HUES6 (cell line): ENCODE measurements around the gene ACAD8.

Experiments used
- H3K27ac ChIP-seq: 2 replicates; pipeline ENCODE4 v1.7.0; 2013; ENCODE audit warnings: low read depth, mild to moderate bottlenecking, low read length, inconsistent platforms
- H3K27me3 ChIP-seq: 2 replicates; pipeline ENCODE4 v1.6.1; 2013; ENCODE audit warnings: low read length; ENCODE audit not compliant: control insufficient read depth, insufficient read depth
- H3K36me3 ChIP-seq: 2 replicates; pipeline ENCODE4 v1.6.1; 2013; ENCODE audit warnings: low read length; ENCODE audit not compliant: control insufficient read depth, insufficient read depth
- H3K4me1 ChIP-seq: 2 replicates; pipeline ENCODE4 v1.6.1; 2013; ENCODE audit warnings: low read length; ENCODE audit not compliant: control insufficient read depth, insufficient read depth
- H3K4me3 ChIP-seq: 2 replicates; pipeline ENCODE4 v1.5.1; 2013; ENCODE audit warnings: low read depth, low read length
- H3K9ac ChIP-seq: one replicate; pipeline ENCODE4 v1.6.1; 2013; ENCODE audit warnings: mild to moderate bottlenecking, low read length
- H3K9me3 ChIP-seq: 2 replicates; pipeline ENCODE4 v1.6.1; 2013; ENCODE audit warnings: low read depth, low read length; ENCODE audit not compliant: control insufficient read depth, insufficient read depth

The ACAD8 gene

DNA sequence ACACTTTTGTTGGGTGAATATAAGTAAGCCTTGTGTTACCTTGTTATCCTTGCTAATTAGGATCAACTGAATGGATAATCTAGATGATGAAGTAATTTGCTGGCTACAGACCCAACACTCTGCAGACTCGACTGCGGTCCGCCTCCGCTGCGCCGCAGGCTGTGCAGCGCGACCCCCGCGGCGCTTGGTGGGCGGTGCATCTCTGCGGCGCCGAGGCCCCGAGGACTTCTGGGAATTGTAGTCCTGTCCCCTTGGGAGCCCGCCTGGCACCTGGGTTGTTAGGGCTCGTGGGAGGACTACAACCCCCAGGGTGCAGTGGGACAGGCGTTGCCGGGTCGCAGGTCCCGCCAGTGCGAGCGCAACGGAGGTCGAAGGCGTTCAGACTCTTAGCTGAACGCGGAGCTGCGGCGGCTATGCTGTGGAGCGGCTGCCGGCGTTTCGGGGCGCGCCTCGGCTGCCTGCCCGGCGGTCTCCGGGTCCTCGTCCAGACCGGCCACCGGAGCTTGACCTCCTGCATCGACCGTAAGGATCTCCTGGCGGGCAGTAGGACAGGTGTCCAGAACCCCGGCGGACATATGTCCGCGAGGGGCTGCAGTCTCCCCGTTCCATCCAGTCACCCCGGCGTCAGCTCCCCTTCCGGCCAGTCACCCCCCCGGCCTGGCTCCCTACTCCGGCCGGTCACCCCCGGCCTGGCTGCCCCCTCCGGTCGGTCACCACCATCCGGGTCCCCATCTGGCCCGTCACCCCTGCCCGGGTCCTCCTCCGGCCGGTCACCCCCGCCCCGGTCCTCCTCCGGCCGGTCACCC is at the start of gene ACAD8, which contains the start of gene THYN1:
Gene ACAD8 (plus strand): TSS at position 381 of the 806 bp plus-strand sequence. CDS start 33 bp downstream, at position 414.
Gene THYN1 (minus strand): TSS at position 165 of the 806 bp plus-strand sequence. CDS start 470 bp downstream, outside the sequence.
- H3K4me1 ChIP-seq, result peaks cover 12% of the 10 kb centered on the region; the same call in 1 of the 2 replicates
- H3K36me3 ChIP-seq, result peaks cover 47% of the 10 kb centered on the region
- H3K27me3 ChIP-seq, result no peaks in the 10 kb centered on the region
- no peak within 1 kb of the TSS for H3K27ac ChIP-seq
- H3K4me3 ChIP-seq, result peak within 1 kb of the TSS; percentile 89
- peak within 1 kb of the TSS; percentile 78 for H3K9ac ChIP-seq
- H3K9me3 ChIP-seq, result no peaks in the 10 kb centered on the region

DNA sequence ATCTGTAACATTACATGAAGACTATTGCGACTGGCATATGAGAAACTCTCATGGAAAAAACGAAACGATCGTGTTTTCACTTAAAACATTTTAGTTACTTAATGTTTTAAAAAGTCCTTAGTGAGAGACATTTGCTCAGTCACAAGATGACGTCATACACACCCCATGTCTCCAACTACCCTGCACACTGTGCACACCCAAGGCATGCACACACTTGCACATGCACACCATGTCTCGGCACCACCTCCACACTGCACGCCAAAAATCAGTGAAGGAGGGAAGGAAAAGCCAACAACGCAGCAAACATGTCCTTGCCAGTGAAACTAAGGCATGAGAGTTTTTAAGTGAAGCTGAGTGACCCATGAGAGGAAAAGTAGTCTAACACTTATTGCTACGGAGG is 47.6 kb upstream of the ACAD8 start:
- peaks cover 92% of the 10 kb centered on the region for H3K36me3 ChIP-seq

DNA sequence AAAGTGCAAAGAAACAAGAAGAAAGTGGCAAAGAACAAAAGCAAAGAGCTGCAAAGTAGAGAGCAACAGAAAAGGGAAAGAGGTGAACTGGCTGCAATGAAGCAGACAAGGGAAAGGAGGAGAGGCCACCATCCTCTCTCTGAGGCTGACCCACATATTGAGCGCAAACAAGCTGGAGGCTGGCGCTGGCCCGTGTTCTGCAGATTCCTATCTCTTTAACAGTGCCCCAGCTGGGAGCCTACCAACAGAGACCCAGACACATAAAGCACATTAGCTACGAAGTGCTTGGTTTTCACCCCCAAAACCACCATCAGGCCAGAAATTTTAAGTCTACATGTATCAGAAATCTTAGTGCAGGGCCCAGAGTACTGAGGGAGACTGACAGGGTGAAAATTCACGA is 47.2 kb upstream of the ACAD8 start:
- Histone ChIP-seq H3K4me3 (no peak overlapping the region), H3K27me3 (no peaks in the 10 kb centered on the region), H3K27ac (no peak overlapping the region), H3K9me3 (no peaks in the 10 kb centered on the region), H3K4me1 (no peaks in the 10 kb centered on the region), H3K9ac (no peak overlapping the region), H3K36me3 (peaks cover 91% of the 10 kb centered on the region)

More for the DNA sequence above, 47.6 kb upstream of the ACAD8 start:
- Histone ChIP-seq H3K9ac (no peak overlapping the region), H3K4me1 (no peaks in the 10 kb centered on the region), H3K4me3 (no peak overlapping the region), H3K9me3 (no peaks in the 10 kb centered on the region), H3K27ac (no peak overlapping the region), H3K27me3 (no peaks in the 10 kb centered on the region)

DNA sequence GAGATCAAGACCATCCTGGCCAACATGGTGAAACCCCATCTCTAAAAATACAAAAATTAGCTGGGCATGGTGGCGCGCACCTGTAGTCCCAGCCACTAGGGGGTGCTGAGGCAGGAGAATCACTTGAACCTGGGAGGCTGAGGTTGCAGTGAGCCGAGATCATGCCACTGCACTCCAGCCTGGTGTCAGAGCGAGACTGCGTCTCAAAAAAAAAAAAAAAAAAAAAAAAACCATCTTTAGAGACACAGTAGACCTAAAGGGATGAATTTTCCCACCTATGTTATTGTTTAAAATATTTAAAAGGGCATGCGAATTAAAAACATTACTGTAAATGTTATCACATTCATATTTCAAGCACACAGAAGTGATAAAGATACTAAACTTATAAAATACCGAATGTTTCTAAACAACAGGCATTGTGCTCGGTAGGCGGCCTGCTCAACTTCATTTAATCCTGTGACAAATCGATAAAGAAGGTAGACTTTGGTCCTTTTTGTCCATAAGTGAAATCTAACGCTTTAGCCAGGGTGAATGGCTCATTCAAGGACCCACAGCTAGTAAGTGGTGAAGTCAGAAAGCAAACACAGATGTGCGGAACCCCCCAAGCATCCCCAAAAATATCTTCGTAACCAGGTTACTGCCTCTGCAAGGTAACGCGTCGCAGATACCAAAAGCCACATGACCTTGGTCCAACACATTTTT is 45.7 kb upstream of the ACAD8 start:
- H3K36me3 ChIP-seq, result peaks cover 86% of the 10 kb centered on the region
- H3K4me1 ChIP-seq, result no peaks in the 10 kb centered on the region
- H3K9ac ChIP-seq, result no peak overlapping the region
- no peaks in the 10 kb centered on the region for H3K27me3 ChIP-seq
- H3K27ac ChIP-seq, result no peak overlapping the region
- no peak overlapping the region for H3K4me3 ChIP-seq
- H3K9me3 ChIP-seq, result no peaks in the 10 kb centered on the region

DNA sequence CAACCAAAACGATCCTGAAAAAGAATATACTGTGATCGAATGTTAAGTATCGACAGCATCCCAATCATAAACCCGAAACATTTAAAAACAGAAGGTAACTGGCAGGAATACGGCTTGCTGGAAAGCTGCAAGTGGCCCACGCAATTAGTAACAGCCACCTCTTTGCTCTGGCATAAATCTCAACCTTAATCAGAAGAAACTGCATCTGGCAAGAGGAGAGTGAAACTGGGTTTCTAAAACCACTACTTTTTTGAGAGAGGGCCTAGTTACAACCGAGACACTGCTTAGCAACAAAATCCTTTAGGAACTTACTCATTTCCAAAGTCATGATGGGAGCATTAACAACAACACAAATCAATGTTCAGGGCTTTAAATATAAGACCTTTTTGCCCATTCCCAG is 37.5 kb upstream of the ACAD8 start:
- no peaks in the 10 kb centered on the region for H3K9me3 ChIP-seq
- H3K36me3 ChIP-seq, result peaks cover 65% of the 10 kb centered on the region
- no peaks in the 10 kb centered on the region for H3K4me1 ChIP-seq
- H3K9ac ChIP-seq, result no peak overlapping the region
- no peak overlapping the region for H3K4me3 ChIP-seq
- no peaks in the 10 kb centered on the region for H3K27me3 ChIP-seq
- H3K27ac ChIP-seq, result no peak overlapping the region

DNA sequence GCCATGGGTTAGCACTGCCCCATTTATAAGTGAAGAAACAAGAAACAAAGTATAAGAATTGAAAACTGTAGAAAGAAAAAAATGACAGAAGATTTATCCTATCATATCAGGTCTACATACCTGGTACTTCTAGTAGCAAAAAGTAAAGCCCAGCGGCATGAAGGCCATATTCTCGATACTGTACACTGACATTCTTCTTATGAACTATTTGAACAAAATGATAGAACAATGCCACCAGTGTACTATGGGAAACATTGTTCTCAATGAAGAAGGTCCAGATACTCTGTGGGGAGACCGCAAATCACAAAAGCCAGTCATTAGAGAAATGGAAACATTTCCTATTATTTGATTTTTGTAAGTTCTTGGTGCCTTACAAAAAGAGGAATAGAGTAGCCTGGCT is 36.6 kb upstream of the ACAD8 start:
- Histone ChIP-seq H3K36me3 (peaks cover 59% of the 10 kb centered on the region), H3K4me3 (no peak overlapping the region), H3K27ac (no peak overlapping the region), H3K4me1 (no peaks in the 10 kb centered on the region), H3K9me3 (no peaks in the 10 kb centered on the region), H3K27me3 (no peaks in the 10 kb centered on the region), H3K9ac (no peak overlapping the region)

DNA sequence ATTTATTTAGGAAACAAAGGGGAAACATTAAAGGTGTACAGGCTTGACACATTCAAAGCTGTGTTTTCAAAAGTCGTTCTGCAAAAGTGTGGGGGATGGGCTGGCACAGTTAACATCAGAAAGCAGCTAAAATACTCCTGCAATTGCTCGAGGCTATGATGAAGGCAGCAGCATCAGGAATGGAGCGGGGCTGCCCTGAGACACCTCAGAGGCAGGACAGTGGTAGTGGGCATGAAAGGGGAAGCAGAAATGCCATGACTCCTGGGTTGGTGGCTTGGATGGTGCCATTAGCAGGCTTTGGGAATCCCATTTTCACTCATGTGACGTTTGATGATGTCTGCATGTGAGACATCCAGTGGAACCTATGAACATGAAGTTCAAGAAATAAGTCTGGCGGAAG is 30.2 kb upstream of the ACAD8 start:
- Histone ChIP-seq H3K4me1 (peaks cover 21% of the 10 kb centered on the region), H3K4me3 (peak overlapping the region; percentile 93), H3K27me3 (peaks cover 7% of the 10 kb centered on the region; the same call in 1 of the 2 replicates), H3K9ac (peak overlapping the region; percentile 78), H3K36me3 (peaks cover 21% of the 10 kb centered on the region), H3K27ac (peak overlapping the region; percentile 50; the same call in 1 of the 2 replicates), H3K9me3 (no peaks in the 10 kb centered on the region)

DNA sequence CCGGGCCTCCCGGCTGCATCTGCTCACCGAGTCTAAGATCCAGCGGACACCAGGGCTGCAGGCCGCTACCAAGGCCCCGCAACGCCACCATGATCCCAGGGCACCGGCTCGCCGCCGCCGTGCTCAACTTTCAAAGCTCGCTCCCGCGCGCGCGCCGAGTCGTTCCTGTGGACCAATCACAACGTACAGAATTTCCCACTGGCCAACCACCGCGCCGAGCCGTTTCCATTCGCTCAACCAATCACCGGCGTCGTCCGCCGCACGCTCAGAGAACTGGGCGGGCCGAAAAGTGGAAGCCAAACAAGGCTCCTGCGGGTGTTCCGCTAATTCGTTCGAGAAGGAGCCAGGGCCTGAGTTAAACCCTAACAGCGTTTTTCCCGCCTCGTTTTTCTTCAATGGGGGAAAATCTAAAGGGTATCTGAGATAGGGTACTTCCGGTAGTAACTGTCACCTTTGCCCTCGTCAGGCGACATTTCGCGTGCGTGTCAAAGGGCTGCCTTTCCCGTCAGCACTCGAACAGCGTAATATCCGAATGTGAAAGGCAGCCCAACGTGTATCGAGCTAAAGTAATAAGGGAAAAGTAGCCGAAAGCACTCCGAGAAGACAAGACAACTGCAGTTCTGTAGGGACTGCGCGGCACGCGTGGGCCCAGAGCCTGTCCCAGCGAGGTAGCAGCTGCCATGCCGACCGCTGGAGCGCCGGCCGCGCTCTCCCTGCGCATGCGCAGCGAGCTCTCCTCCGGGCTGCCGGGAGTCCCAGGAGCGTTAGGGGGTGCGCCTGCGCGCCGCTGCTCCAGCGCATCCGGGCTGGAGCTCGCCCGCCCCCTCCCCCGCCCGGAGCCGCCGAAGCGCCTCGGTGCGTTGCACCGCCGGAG is 29.3 kb upstream of the ACAD8 start, which contains the start of the genes NCAPD3 and VPS26B:
Gene NCAPD3 (minus strand): TSS at position 132 of the 874 bp plus-strand sequence. CDS start 41 bp downstream, at position 91.
Gene VPS26B (plus strand): TSS at position 836 of the 874 bp plus-strand sequence. CDS start 452 bp downstream, outside the sequence.
- H3K4me1 ChIP-seq, result peaks cover 21% of the 10 kb centered on the region
- peaks cover 7% of the 10 kb centered on the region; the same call in 1 of the 2 replicates for H3K27me3 ChIP-seq
- H3K9ac ChIP-seq, result peak within 1 kb of the TSS; percentile 78
- peaks cover 13% of the 10 kb centered on the region for H3K36me3 ChIP-seq
- no peaks in the 10 kb centered on the region for H3K9me3 ChIP-seq
- peak within 1 kb of the TSS; percentile 93 for H3K4me3 ChIP-seq
- H3K27ac ChIP-seq, result peak within 1 kb of the TSS; percentile 50; the same call in 1 of the 2 replicates

DNA sequence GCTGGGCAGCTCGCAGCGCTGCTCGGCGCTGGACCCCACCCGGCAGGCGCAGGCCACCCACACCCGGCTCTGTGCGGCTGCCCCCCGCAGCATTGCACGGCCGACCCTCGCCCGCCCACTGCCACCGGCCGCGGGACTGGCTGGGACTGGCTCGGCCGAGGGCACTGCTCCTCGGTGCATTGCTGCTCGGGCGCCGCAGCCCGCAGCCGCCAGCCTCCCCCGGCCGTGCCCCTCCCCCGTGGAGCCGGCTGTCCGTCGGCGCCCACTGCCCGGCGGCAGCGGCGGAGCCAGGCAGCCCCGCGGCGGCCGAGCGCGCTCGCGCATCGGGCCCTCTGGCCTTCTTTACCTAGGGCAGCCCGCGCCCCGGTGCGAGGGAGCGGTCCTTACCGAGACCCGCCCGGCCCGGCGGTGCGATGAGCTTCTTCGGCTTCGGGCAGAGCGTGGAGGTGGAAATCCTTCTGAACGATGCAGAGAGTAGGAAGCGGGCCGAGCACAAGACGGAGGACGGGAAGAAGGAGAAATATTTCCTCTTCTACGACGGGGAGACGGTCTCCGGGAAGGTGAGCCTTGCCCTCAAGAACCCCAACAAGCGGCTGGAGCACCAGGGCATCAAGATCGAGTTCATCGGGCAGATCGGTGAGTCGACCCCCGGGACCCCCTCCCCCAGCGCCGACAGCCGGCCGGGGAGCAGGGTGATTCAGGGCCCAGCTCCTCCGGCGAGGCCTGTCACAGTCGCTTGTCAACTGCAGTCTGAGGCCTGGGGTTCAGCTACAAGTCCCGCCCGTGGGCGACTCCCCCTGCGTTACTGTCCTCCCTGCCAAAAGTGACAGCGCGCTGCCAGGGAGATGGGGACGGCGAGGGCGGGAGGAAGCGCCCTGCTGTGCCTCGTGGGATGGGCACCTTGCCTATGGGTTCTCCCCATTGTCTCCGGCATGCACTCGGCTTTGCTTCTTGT is 28.4 kb upstream of the ACAD8 start:
- no peaks in the 10 kb centered on the region for H3K9me3 ChIP-seq
- peaks cover 21% of the 10 kb centered on the region for H3K4me1 ChIP-seq
- peak overlapping the region; percentile 72 for H3K9ac ChIP-seq

More for the DNA sequence above, 28.4 kb upstream of the ACAD8 start:
- Histone ChIP-seq H3K27ac (no peak overlapping the region), H3K36me3 (peaks cover 7% of the 10 kb centered on the region), H3K4me3 (peak overlapping the region; percentile 93), H3K27me3 (peaks cover 7% of the 10 kb centered on the region; the same call in 1 of the 2 replicates)
